ENCODE measurements around the gene CCDC157. TPM values are rescaled to one million over a fixed set of nuclear protein-coding genes. Genes with fewer than 3 reads are reported as not detected.

Gene CCDC157
- polyA plus RNA-seq, 1 donor from 2014 or later: 32.2 TPM

- Histone ChIP-seq H3K9ac (ENCODE audit: low read length) (no peak overlapping the region), H3K27me3 (ENCODE audit: insufficient read depth, low read depth, low read length) (no peaks in the 10 kb centered on the region), H4K20me1 (ENCODE audit: insufficient read depth) (no peaks in the 10 kb centered on the region), H3K36me3 (ENCODE audit: insufficient read depth, low read length) (no peaks in the 10 kb centered on the region), H3F3A (ENCODE audit: insufficient read depth, low read length, poor library complexity, severe bottlenecking) (no peaks in the 10 kb centered on the region), H3K9me2 (ENCODE audit: insufficient read depth, low read length) (no peaks in the 10 kb centered on the region), H3K79me2 (replicated peaks; ENCODE audit: insufficient read depth, low read length) (no peaks in the 10 kb centered on the region), H3K9me3 (ENCODE audit: low read length) (no peaks in the 10 kb centered on the region), H3K27ac (ENCODE audit: low read length) (no peak overlapping the region), H3K4me2 (ENCODE audit: low read length) (no peak overlapping the region), H3K4me3 (ENCODE audit: low read length) (peak overlapping the region; percentile 83), H2AFZ (ENCODE audit: low read depth, low read length) (no peak overlapping the region)
- TF ChIP-seq SMC3 (conservative IDR thresholded peaks at IDR 0.05; ENCODE audit: poor library complexity): no peak
- no peak for TF ChIP-seq POLR2AphosphoS5 (IDR thresholded peaks at IDR 0.05)
- TF ChIP-seq TAF1 (IDR thresholded peaks at IDR 0.05; ENCODE audit: low read depth): no peak
- TF ChIP-seq RAD21 (conservative IDR thresholded peaks at IDR 0.05): no peak
- no peak for TF ChIP-seq EZH2 (IDR thresholded peaks at IDR 0.05; ENCODE audit: borderline replicate concordance, insufficient read depth, low read length, poor library complexity, severe bottlenecking)
- no peak for TF ChIP-seq CTCF (IDR thresholded peaks at IDR 0.05; ENCODE audit: poor library complexity, severe bottlenecking)
- TF ChIP-seq REST (IDR thresholded peaks at IDR 0.05; ENCODE audit: borderline replicate concordance): no peak
- TF ChIP-seq MXI1 (conservative IDR thresholded peaks at IDR 0.05; ENCODE audit: poor library complexity, severe bottlenecking): no peak
- TF ChIP-seq EP300 (conservative IDR thresholded peaks at IDR 0.05; ENCODE audit: poor library complexity, severe bottlenecking): no peak
These were observed 65.1 kb downstream of the CCDC157 start for GRCh38 chr22:30421695-30422480.

- H4K20me1 ChIP-seq (ENCODE audit: insufficient read depth): no peaks in the 10 kb centered on the region
- no peaks in the 10 kb centered on the region for H3K9me2 ChIP-seq (ENCODE audit: insufficient read depth, low read length)
- TF ChIP-seq MXI1 (conservative IDR thresholded peaks at IDR 0.05; ENCODE audit: poor library complexity, severe bottlenecking) (no peak), EZH2 (IDR thresholded peaks at IDR 0.05; ENCODE audit: borderline replicate concordance, insufficient read depth, low read length, poor library complexity, severe bottlenecking) (no peak), EP300 (conservative IDR thresholded peaks at IDR 0.05; ENCODE audit: poor library complexity, severe bottlenecking) (no peak), POLR2AphosphoS5 (IDR thresholded peaks at IDR 0.05) (no peak), SMC3 (conservative IDR thresholded peaks at IDR 0.05; ENCODE audit: poor library complexity) (no peak), REST (IDR thresholded peaks at IDR 0.05; ENCODE audit: borderline replicate concordance) (no peak), CTCF (IDR thresholded peaks at IDR 0.05; ENCODE audit: poor library complexity, severe bottlenecking) (no peak), TAF1 (IDR thresholded peaks at IDR 0.05; ENCODE audit: low read depth) (no peak), RAD21 (conservative IDR thresholded peaks at IDR 0.05) (no peak)
- no peaks in the 10 kb centered on the region for H3F3A ChIP-seq (ENCODE audit: insufficient read depth, low read length, poor library complexity, severe bottlenecking)
- peak overlapping the region; percentile 89 for H3K9ac ChIP-seq (ENCODE audit: low read length)
- H3K36me3 ChIP-seq (ENCODE audit: insufficient read depth, low read length): no peaks in the 10 kb centered on the region
- peak overlapping the region; percentile 85 for H3K4me2 ChIP-seq (ENCODE audit: low read length)
- no peaks in the 10 kb centered on the region for H3K9me3 ChIP-seq (ENCODE audit: low read length)
- peak overlapping the region; percentile 83 for H3K4me3 ChIP-seq (ENCODE audit: low read length)
- peak overlapping the region; percentile 93 for H3K27ac ChIP-seq (ENCODE audit: low read length)
- H3K79me2 ChIP-seq (replicated peaks; ENCODE audit: insufficient read depth, low read length): no peaks in the 10 kb centered on the region
- peak overlapping the region; percentile 18 for H2AFZ ChIP-seq (ENCODE audit: low read depth, low read length)
- H3K27me3 ChIP-seq (ENCODE audit: insufficient read depth, low read depth, low read length): no peaks in the 10 kb centered on the region
These were observed 65.9 kb downstream of the CCDC157 start for GRCh38 chr22:30422481-30423300.
